NCI-H146 (cell line): ENCODE measurements around the gene LPCAT1.
"Not testable (repeated sequence)": the region's sequence is repeated elsewhere in the genome, so short reads cannot be mapped to it uniquely, and the experiment has no call there.

ENCODE experiments used
- DNase-seq: peaks from one replicate; lab custom pipeline; 2025; lab: John Stamatoyannopoulos, UW

Gene LPCAT1

GRCh38 chr5:1480217-1480616 is 43.5 kb downstream of the LPCAT1 start:
- no peak for DNase-seq

GRCh38 chr5:1479581-1480188 is 44.1 kb downstream of the LPCAT1 start:
- no peak for DNase-seq

GRCh38 chr5:1479066-1479465 is 44.7 kb downstream of the LPCAT1 start:
- no peak for DNase-seq

- no peak for DNase-seq
Measured at GRCh38 chr5:1478271-1479035, 45.3 kb downstream of the LPCAT1 start.

- no peak for DNase-seq
Measured at GRCh38 chr5:1477341-1477740, 46.4 kb downstream of the LPCAT1 start.

- DNase-seq: no peak
Measured at GRCh38 chr5:1476967-1477310, 46.8 kb downstream of the LPCAT1 start.

GRCh38 chr5:1476181-1476966 is 47.4 kb downstream of the LPCAT1 start:
- DNase-seq: no peak

GRCh38 chr5:1475544-1475900 is 48.2 kb downstream of the LPCAT1 start:
- not testable (repeated sequence) for DNase-seq

- DNase-seq: no peak
Measured at GRCh38 chr5:1474866-1475543, 48.8 kb downstream of the LPCAT1 start.

GRCh38 chr5:1474183-1474839 is 49.4 kb downstream of the LPCAT1 start:
- no peak for DNase-seq

- no peak for DNase-seq
Measured at GRCh38 chr5:1473746-1474145, 50.0 kb downstream of the LPCAT1 start.

GRCh38 chr5:1472964-1473628 is 50.7 kb downstream of the LPCAT1 start:
- no peak for DNase-seq

GRCh38 chr5:1471997-1472963 is 51.5 kb downstream of the LPCAT1 start:
- no peak for DNase-seq

- no peak for DNase-seq
Measured at GRCh38 chr5:1471240-1471853, 52.4 kb downstream of the LPCAT1 start.

- no peak for DNase-seq
Measured at GRCh38 chr5:1470762-1471211, 53.0 kb downstream of the LPCAT1 start.

GRCh38 chr5:1468629-1469527 is 54.9 kb downstream of the LPCAT1 start:
- no peak for DNase-seq

GRCh38 chr5:1468247-1468612 is 55.5 kb downstream of the LPCAT1 start:
- peak; percentile 25 for DNase-seq

GRCh38 chr5:1467341-1468246 is 56.2 kb downstream of the LPCAT1 start:
- DNase-seq: no peak
